GM18498 (cell line): ENCODE data around the gene WDFY2.

Source experiments
- ATAC-seq: cut with Tn5 transposase; IDR thresholded peaks from one replicate; pipeline ENCODE4 v1.9.1; 2021; ENCODE audit warnings: mild to moderate bottlenecking, moderate library complexity; ENCODE audit not compliant: unreplicated experiment

The WDFY2 gene

GRCh38 chr13:51764184-51765141 lies 180.2 kb downstream of the WDFY2 start:
- ATAC-seq: peak; percentile 88

- no peak for ATAC-seq
These were observed 180.9 kb downstream of the WDFY2 start for GRCh38 chr13:51765142-51765515.

DNA sequence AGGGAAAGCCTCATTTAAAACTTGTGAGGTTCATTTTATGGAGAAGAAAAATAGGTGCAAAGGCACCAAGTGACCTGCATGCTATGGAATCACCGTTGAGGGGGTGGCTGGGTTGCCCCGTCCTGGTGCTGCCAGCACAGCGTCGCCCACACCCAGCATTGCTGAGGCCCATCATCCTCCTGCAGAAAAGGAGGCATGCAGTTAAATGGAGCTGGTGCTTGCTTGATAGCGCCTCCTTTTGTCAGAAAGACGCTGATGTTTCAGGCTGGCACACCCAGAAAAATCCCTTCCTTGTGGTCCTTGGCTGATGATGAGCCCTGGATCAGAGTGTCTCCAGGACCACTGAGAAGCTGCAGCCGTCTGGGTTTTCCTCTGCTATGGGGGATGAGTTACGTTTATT lies 182.8 kb downstream of the WDFY2 start:
- no peak for ATAC-seq

DNA sequence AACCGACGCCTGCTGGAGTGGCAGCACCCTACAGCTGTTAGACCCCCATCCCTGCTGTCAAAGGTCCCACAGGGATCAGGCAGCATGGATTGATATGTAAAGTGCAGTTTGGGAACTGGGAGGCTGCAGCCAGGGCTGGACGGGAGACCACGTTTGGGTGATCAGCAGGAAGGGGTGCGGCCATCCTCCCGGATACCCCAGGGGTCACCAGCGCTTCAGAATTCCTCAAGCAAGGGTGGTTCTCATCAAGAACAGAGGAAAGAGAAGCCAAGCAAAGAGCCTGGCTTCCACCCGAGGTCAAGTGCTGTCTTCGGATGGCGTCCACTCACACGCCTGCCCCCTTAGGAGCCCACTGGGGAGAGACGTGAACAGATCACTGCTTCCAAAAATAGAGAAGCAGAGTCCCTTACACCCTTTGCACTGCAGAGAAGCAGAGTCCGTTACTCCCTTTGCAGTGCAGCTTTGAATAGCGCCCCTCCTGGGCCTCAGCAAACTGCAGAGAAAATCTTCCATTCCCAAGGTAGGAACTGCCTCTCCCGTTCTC lies 184.2 kb downstream of the WDFY2 start:
- ATAC-seq: no peak

DNA sequence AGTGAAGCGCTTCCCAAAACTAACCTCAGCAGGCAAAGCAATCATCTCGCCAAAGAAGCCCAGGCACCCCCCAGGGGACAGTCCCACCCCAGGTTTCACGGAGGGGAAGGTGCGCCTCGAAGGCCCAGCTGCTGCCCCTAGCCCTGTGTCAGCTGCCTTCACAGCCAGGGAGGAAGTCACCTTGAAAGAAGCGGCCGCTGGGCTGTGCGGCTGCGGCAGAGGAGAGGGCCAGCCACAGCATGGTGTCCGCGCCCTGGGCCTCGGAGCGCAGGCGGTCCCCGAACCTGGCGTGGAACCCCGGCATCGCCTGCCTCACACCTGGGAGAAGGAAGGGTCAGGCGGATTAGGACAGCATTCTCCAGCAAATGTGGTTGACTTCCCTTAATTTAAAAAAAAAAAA lies 184.7 kb downstream of the WDFY2 start:
- ATAC-seq: no peak

GRCh38 chr13:51769455-51770127 lies 185.3 kb downstream of the WDFY2 start:
- ATAC-seq: no peak

DNA sequence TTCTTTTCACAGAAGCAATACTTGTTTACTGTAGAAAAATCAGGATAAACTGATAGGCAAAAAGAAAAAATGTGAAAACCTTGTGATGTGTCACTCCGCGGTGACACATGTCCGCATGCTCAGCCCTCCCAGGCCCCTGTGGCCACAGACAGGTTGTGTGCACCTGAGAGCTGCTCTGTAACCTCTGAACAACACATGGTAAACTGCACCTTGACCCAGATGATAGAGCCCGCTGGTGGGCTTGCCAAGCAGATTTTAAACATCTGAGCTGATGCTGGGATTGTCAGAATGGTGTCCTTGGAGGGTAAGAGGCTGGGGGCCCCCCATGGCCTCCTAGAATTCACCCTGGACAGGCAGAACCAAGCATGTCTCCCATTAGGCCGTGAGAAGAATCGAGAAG lies 185.9 kb downstream of the WDFY2 start:
- ATAC-seq: no peak

GRCh38 chr13:51770681-51771417 lies 186.6 kb downstream of the WDFY2 start:
- no peak for ATAC-seq

DNA sequence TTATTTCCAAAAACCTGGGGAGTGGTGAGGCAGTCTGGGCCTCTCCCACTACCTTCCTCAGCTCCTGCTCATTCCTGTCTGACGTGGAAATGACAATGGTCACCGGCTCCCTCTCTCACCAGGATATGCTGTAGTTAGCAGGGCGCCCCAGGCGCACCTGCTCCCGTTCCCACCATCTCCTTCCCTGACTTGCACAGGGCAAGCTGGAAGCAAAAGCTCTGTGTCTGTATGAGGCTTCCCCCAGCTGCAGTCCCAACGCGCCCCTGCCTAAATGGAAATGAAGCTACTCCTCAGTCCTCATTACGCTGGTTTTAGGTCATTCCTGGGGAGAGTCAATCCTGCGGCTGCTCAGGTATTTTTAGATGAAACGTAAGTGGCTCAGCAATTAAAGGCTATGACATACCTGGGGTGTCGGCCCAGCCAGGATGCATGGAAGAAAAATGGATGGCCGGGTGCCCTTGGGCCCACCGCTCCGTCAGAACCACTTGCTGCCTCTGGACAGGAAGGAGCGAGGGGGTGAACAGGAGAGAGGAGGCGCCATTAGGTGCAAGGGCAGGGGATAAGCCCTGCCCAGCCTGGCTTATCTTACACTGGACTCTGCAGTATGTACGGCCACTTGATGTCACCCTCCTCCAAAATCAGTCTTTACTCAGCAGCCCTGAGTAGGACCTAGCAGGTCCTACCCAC lies 187.3 kb downstream of the WDFY2 start:
- ATAC-seq: no peak

- no peak for ATAC-seq
These were observed 187.8 kb downstream of the WDFY2 start for GRCh38 chr13:51772105-51772455.

- no peak for ATAC-seq
These were observed 188.5 kb downstream of the WDFY2 start for GRCh38 chr13:51772781-51773180.

DNA sequence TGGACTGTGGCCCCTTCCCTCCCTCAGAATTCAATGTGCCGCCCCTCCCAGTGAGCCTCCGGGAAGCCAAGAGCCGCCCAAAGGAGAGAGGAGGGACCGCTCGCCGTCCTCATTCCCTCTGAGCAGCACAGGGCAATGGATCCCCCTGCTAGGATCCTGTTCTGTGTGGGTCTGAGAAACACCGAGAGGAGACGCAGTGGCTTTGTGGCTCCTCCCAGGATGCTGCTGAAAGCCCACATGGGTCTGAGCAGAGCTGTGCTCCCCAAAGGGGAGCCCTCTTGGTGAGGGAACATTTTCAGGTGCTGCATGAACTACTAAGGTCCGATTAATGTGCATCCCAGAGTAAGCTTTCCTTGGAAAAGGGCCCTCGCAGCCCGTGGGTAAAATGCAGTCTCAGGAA lies 189.3 kb downstream of the WDFY2 start:
- ATAC-seq: no peak

DNA sequence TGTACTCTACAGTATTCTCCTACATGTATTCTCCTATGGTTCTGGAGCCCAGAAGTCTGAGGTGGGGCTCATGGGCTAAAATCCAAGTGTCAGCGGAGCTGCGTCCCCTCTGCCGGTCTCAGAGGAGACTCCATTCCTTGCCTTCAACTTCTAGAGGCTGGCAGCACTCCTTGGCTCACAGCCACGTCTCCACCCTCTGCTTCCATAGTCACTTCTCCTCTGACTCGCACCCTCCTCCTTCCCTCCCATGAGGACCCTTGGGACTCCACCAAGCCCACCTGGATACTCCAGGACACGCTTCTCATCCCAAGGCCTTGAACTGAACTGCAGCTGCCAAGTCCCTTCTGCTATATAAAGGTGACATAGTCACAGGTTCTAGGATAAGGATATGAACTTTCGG lies 191.9 kb downstream of the WDFY2 start:
- no peak for ATAC-seq

- no peak for ATAC-seq
These were observed 193.7 kb downstream of the WDFY2 start for GRCh38 chr13:51777921-51778320.

- ATAC-seq: no peak
These were observed 194.1 kb downstream of the WDFY2 start for GRCh38 chr13:51778392-51778791.

DNA sequence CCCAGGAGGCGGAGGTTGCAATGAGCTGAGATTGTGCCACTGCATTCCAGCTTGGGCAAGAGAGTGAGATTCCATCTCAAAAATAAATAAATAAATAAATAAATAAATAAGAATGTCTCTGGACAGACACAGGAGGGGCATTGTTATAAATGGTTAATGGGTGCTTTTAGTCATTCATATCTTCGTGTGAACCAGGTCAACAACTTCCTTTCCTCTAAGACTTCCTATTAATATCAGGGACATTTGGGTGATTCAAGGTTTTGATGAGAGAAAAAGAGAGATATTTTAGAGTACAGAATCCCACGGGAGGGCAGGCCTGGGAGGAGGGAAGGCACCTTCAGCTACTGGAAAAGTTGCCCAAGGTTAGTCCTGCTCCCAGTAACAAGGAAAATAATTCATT lies 195.8 kb downstream of the WDFY2 start:
- no peak for ATAC-seq

GRCh38 chr13:51781246-51782022 lies 197.2 kb downstream of the WDFY2 start:
- ATAC-seq: no peak

DNA sequence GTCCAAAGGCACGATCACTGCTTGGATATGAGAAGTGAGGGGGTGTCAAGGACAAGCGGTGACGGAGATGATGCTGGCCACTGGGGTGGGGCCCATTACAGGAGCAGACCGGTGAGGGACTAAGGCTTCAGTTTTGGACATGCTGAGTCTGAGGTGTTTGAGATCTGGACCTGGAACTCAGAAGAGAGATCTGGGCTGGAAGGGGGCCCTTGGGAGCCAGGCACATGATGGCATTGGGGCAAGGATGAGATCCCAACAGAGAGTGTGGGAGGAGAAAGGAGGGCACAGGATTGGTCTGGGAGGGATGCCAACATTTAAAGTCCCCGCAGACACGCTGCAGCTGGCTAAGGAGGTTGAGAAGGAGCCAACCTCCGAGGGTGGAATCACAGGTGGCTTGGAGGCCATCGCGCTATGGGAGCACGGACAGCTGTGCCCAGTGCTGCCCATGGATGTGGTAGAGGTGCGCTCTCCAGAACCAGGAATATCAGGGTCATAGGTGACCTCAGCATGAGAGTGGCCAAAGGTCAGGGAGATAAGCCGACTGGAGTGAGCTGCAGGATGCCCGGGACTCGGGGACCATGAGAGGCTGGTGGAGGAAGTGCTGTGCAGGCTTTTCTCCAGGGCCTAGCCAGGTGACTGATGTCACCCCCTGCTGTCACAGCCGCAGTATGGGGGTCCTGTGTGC lies 197.9 kb downstream of the WDFY2 start:
- ATAC-seq: no peak

DNA sequence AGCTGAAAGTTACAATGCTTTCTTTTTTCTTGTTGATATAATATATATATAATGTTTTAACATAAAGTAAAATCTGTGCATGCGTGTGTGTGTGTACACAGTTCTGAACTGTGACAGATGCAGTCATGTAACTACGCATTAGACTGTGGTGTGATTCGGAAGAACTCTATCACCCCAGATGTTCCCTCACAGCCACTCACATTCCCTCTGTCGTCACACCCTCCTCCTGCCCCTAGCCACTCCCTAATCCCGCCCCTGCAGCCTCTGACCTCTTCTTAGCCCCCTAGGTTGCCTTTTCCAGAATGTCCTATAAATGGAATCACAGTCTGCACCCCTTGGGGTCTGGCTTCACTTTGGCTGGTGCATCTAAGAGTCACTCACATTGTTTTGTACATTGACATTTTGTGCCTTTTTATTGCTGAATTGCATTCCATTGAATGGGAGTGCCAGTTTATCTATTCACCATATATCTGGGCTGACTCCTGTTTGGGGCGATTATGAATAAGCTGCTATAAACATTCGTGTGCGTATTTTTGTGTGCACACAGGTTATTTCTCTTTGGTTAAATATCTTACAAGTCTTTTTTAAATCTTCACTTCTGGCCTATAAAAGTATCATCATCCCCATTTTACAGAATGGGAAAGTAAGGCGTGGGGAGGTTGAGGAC lies 199.3 kb downstream of the WDFY2 start:
- no peak for ATAC-seq
